ENCODE data around the gene FFAR4.

Gene FFAR4

DNA sequence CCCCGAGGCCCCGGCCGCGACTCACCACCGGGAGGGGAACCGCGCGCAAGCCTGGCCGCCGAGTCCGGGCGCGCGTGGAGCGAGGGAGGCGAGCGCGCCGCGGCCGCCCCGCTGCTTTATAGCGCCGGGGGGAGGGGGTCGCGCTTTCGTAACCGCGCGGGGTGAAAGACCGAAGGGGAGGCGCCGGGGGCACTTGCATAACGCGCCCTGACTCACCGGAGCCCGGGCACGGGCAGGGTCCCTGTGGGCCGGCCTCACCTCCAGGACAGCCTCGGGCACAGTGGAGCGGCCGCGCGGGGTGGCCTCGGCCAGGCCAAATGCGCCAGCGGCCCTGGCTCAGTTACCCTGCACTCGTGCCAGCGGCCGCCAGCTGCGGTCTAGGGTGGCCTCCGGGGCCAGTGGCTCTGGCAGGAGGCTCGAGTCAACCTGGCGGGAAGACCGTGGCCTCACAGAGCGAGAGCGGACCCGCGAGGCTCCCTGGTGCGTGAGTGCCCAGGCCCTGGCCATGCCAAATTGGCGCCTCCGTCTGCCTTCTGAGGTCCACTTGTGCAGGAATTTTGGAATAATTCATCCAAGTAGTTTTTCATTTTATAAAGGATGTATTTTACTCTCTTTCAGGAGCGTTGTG, 34.8 kb downstream of the FFAR4 start, which contains the start of gene RBP4:
Gene RBP4 (minus strand): TSS at position 90 of the 628 bp plus-strand sequence. CDS start 207 bp downstream, outside the sequence.
- DNase-seq = no peak

DNA sequence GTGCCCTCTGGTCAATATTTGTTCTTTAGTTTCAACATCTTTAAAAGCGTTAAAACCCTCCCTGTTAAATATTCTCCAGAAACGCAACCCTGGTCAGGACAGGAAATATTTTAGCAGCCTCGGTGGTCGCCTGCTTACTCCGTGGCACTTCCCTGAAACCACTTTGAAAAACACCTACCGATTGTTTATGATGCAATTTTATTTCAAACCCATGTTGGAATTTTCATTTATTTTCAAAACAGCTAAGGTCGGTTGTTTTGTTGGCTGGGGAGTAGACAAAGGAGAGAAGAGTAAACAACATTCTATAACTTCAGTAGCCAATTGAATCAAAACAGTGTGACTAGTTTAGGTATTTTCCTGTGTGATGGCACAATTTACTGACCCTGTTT, 35.3 kb downstream of the FFAR4 start:
- DNase-seq = no peak

DNA sequence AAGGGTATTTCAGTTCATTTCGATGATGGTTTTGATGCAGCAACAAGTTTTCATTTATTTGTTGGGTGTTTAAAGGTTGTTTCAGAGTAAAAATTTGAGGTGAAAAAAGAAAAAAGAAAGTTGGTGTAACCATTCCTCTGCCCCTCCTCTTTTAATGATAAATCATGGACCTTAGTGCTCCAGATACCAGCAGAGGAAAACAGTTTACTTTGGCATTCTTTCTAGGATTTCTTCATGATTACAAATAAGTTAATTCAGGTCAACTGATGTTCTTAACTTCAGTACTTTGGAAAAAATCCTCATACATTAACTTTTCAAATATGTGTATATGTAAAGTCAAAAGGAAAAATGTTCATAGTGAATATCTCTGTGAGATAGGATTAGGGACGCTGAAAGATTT, 36.6 kb downstream of the FFAR4 start:
- DNase-seq = no peak

DNA sequence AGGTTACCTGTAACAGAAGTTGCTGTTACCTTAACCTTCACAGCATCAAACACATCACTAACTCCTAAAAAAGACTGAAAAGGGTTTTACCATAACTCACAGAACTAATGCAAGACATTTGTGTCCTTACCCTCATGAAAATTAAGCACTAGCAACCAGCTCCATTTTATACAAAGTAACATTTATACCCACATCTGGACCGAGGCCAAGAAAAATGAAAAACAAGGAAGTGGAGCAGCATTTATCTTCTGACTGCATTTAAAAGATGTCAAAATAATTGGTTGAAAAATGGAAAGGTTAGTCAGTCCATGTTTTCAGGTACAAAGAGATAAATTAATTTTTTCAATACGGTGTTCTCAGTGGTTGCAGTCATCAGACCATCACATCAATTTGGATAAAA, 37.7 kb downstream of the FFAR4 start:
- no peak for DNase-seq

DNA sequence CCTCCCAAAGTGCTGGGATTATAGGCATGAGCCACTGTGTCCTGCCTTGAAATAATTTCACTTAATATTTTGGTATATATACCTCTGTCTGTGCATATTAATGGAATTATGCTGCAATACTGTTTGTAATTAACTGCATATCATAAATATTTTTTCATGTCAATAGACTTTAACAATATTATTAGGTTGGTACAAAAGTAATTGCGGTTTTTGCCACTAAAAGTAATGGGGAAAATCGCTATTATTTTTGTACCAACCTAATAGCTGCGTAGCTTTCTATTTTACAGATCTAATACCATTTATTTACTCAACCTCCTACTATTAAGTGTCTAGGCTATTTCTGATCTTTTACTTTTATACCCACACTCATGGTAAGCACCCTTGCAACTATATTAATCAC, 42.0 kb downstream of the FFAR4 start:
- DNase-seq = no peak

DNA sequence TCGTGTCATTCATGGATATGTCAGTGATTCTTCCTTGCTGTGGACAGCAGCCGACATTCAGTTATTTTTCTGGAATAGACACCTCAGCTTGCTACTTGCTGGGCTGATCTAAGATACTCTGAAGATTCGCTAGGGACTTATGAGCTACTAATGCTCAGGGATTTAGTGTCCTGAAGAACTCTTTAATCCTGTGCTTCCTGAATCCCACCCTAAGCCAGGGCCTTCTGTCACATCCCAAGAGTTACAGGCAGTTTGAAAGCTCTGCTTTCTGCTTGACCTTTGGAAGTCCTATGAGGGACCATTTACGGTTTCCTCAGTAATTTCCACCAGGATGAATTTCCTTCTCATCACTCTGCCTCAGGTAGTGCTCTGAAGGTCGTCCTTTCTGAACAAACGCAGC, 45.8 kb downstream of the FFAR4 start, which contains the start of gene PDE6C:
Gene PDE6C (plus strand): TSS at position 227 of the 400 bp plus-strand sequence. CDS start 189 bp downstream, outside the sequence.
- DNase-seq = no peak

DNA sequence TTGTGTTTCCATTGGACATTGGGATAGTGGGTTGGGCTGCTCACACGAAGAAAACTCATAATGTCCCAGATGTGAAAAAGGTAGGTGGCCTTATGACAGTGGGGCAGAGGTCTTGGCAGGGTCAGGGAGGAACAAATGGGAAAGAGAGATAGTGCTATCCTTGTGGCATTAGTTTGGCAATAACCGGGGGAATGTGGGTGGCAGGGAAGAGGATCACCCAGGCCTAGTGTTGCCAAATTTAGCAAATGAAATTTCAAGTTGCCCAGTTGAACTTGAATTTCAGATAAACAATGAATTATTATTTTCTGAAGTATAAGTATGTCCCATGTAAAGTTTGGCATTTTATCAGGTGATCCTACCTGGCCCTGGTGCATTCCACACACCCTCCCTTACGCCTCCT, 46.7 kb downstream of the FFAR4 start:
- DNase-seq = no peak

DNA sequence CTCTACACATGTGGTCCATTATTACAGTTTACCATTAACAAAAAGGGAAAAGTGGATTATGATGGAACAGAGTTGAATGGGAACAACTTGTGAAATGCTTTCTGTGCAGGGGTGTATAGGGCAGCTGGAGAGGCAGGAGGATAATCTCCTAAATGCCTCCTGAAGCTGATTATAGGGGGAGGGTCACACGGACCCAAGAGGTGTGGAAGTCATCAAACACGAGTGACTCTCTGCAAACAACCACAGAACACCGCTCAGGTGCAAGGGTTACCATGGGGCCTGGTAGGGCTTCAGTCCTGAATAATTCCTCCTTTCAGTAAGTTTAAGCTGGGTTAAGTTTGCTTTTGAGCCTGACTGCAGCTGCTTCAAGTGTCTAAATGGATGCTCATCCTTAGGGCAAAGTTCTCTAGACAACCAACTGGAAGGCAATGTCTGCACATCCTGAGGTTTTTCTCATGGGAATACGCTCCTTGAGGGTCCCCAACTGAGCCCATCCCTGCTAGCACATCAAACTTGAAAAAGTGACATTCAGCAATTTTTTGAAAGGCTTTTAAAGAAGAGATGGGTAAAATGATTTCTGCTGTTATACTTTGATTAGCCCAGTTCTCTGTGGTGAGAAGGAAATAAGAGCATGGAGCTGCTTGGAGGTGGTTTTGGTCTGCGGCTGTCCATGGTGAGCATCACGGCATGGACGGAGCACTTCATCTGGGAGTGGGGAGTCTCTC, 47.8 kb downstream of the FFAR4 start:
- DNase-seq = no peak

DNA sequence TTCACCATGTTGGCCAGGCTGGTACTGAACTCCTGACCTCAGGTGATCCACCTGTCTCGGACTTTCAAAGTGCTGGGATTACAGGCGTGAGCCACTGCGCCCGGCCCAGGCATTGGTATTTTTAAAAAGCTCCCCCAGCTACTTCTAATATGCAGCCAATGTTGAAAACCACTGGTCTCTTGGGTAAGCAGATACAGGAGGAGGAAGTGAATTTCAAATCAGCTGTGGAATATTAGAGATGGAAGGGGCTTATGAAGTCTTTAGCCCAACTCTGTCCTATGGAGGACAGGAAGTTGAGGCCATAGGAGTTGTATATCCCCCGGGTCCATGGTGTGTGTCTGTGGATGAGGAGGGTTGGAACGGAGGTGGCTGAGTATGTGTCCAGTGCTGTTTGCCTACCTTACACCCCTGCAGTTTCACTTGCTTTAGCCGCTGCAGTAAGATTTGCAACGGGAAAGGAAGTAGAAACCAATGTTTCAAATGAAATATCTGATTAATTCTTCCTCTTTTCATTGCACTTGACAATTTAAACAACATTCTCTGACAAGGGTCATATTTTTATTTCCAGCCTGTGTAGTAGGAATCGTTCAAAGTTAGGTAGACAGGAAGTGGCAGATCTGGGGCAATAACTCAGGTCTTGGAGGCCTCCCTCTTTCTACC, 49.2 kb downstream of the FFAR4 start:
- no peak for DNase-seq

DNA sequence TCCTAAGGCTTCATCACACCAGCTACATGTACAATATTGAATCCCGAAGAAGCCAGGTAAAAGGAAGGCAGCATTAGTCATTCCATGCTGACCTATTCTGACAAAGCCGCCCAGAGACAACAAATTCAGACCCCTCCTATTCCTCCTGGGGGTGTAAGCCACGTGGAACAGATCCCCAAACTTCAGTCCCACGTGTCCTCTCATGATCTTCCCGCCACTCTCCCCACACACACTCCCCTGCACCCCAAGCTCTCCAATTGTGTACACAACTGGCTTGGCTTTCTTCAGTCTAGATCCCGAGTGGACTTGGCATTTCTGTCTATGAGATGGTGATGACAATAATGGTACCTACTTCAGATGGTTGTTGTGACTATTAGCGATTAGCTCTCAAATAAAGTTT, 54.5 kb downstream of the FFAR4 start:
- DNase-seq = no peak

DNA sequence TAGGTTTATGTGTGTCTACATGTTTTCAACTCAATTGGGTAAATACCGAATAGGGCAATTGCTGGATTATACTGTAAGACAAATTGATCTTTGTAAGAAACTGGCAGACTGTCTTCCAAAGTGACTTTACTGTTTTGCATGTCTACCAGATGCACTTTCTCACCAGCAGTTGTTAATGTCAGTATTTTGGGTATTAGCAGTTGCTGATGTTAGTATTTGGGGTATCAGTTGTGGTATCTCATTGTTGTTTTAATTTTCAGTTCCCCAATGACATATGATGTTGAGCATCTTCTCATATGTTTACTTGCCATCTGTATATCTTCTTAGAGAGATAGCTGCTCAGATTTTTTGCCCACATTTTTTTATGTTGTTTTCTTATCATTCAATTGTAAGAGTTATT, 56.5 kb downstream of the FFAR4 start:
- DNase-seq = no peak

DNA sequence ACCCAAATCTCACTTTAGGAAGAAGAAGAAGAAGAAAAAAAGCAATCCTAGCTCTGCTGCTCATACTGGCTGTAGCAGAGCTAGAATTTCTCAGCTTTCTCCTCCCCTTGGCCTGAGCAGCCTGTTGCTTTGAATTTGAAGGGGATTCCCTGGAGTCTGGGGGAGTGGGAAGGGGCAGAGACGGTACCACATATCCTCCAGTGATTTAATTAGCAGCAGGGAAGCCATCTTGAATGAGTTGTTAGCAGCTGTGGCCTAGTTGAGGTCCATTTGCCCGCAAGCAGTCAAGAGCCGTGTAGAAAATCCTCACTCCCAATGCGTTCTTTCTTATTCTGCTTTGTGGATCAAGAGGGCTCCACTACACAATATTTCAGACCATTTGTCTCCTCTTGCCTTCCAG, 62.4 kb downstream of the FFAR4 start:
- no peak for DNase-seq

DNA sequence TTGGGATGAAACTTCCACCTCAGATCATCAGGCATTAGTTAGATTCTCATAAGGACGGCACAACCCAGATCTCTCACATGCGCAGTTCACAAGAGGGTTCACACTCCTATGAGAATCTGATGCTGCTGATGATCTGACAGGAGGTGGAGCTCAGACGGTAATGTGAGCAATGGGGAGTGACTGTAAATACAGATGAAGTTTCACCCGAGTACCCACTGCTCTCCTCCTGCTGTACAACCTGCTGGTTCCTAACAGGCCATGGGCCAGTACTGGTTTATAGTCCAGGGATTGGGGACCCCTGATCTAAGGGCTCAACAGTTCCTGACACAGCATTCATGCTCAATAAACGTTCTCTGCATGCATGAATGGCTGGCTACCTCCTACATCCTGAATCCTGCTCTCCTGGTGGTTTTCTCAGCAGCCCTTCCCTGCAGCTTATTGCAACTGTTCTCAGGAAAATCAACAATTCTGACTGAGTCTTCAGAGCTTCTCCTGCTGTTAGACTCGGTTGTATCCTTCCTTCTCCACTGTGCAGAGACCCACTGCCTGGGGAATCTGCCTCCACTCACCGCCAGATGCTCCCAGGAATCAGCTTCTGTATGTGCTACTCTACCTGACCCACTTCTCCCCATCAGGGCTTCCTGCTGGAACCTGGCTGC, 63.3 kb downstream of the FFAR4 start:
- no peak for DNase-seq

DNA sequence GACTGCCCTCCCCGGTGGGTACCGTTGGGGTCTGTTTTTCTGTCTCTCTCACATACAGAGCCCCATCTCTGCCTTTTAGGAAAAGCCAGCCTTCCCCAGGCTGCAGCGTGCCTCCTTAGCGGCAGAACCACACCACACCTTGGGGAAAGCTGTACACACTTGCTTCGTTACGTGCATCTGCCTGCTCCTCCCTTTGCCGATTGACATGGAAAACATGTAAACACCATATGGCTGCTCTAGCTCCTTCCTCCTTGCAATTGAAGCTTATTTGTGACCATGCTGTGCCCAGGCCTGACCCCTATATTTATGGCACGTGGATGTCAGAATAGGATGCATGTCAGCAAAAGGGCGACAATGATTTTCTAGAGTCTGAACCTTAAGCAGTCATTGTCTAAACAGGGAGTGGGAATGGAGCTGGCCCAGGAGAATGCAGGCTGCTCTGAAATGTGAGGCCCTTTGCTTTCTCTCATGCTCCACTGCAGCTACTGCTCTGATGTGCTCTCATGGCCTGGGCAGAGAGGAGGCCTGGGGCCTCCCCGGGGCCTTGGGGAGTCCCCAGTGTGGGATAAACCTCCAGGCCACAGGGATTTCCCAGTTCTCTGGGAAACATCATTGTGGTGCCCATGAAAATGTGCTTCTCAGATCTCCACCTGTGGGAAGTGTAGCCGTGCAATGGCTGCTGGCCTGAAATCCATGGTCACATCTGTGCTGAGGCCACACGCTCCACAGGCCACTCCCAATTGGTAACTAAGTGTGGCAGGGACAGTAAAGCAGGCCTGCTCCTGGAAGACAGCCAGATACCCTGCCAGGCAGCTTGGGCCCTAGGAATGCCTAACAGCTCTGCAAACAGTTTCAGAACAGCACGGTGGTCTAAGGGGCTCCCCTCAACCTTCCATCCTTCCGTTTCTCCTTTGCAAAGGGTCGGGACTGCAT, 64.4 kb downstream of the FFAR4 start:
- DNase-seq = no peak
